ENCODE data around the gene PLN. TPM values are rescaled to one million over a fixed set of nuclear protein-coding genes. Genes with fewer than 3 reads are reported as not detected.

PLN gene
- total RNA-seq: not detected in 2 replicates

GRCh38 chr6:118548136-118548535, at the start of gene PLN:
Gene PLN, plus strand, starts transcription at chr6:118548296. Its CDS starts 10,626 bp downstream, at chr6:118558922.

Other genes starting within 250 kb of the PLN start
- 2.3 and 6.1 TPM in 2 replicates for gene CEP85L, start 103.3 kb downstream of the PLN start, total RNA-seq